AG04450 (cell line): ENCODE data around the gene SHFL. TPM values are rescaled to one million over a fixed set of nuclear protein-coding genes. Genes with fewer than 3 reads are reported as not detected.

Source experiments
- CTCF ChIA-PET: fragments of 300-600, 350-600 bp; formaldehyde crosslinking; extraction: SDS; loops from one replicate; lab custom pipeline; 2022; ENCODE audit warnings: antibody characterized with exemption, inconsistent platforms; lab: Charles Lee
- POLR2A ChIA-PET: fragments of 350-600 bp; formaldehyde crosslinking; extraction: SDS; loops from one replicate; lab custom pipeline; 2021; ENCODE audit warnings: antibody characterized with exemption, inconsistent platforms; lab: Yijun Ruan, JAX
- DNase-seq: peaks from one replicate; pipeline ENCODE4 v3.0.0-alpha.2; 2011; ENCODE audit warnings: low read depth, low spot score
- H3K27ac ChIP-seq: one replicate; pipeline ENCODE4 v1.5.1; 2012; ENCODE audit warnings: low read depth, low read length, control low read depth
- H3K27me3 ChIP-seq: one replicate; pipeline ENCODE4 v1.6.0; 2012; ENCODE audit warnings: low read length; ENCODE audit not compliant: control insufficient read depth, insufficient read depth
- H3K4me3 ChIP-seq: 2 replicates; pipeline ENCODE4 v1.5.1; 2011; ENCODE audit warnings: mild to moderate bottlenecking, low read depth, low read length, control low read depth
- H3K9me3 ChIP-seq: 2 replicates; pipeline ENCODE4 v1.5.1; 2012; ENCODE audit warnings: low read length; ENCODE audit not compliant: control insufficient read depth, insufficient read depth
- CTCF ChIP-seq: IDR thresholded peaks from 2 replicates; pipeline ENCODE4 v1.5.1; 2011; ENCODE audit warnings: low read depth, low read length, control low read depth, inconsistent platforms
- polyA plus RNA-seq: library from polyadenylated mRNA; depleted of rRNA; stranded (reverse); fragments of >200 nt; gene quantifications from 2 replicates; pipeline ENCODE4 v1.2.3, GENCODE V29; 2011

The SHFL gene
- polyA plus RNA-seq, 1 experiment: 25.0 TPM

- no peak for TF ChIP-seq CTCF
Observed at GRCh38 chr19:10076535-10076934, 9.6 kb upstream of the SHFL start.

GRCh38 chr19:10078329-10078728, 7.8 kb upstream of the SHFL start:
- no peak for TF ChIP-seq CTCF
- no peak for DNase-seq
- ChIA-PET CTCF (no interaction called here), POLR2A (no interaction called here)
- no peak overlapping the region for H3K27ac ChIP-seq
- no peak overlapping the region for H3K4me3 ChIP-seq
- peaks cover 11% of the 10 kb centered on the region for H3K27me3 ChIP-seq
- H3K9me3 ChIP-seq: peaks cover 10% of the 10 kb centered on the region

More at GRCh38 chr19:10076535-10076934, 9.6 kb upstream of the SHFL start:
- no peak overlapping the region for H3K27ac ChIP-seq
- H3K4me3 ChIP-seq: no peak overlapping the region
- peaks cover 10% of the 10 kb centered on the region for H3K9me3 ChIP-seq
- no peak for DNase-seq
- H3K27me3 ChIP-seq: peaks cover 11% of the 10 kb centered on the region
- CTCF ChIA-PET: interaction anchor here (0.6 kb wide), 1 partner anchor 146 kb away, joined by 3 read pairs; no protein-coding TSS in a partner anchor
- POLR2A ChIA-PET: interaction anchor here (0.6 kb wide), 1 partner anchor 25 kb away, joined by 4 read pairs; no protein-coding TSS in a partner anchor

- CTCF ChIA-PET: no interaction called here
- POLR2A ChIA-PET: no interaction called here
- H3K27me3 ChIP-seq: peaks cover 11% of the 10 kb centered on the region
- DNase-seq: no peak
- H3K27ac ChIP-seq: no peak overlapping the region
- peaks cover 5% of the 10 kb centered on the region for H3K9me3 ChIP-seq
- H3K4me3 ChIP-seq: no peak overlapping the region
- no peak for TF ChIP-seq CTCF
Observed at GRCh38 chr19:10079031-10079453, 7.1 kb upstream of the SHFL start.

- H3K9me3 ChIP-seq: no peaks in the 10 kb centered on the region; the same call in 1 of the 2 replicates
- H3K4me3 ChIP-seq: no peak overlapping the region
- H3K27me3 ChIP-seq: no peaks in the 10 kb centered on the region
- no peak for DNase-seq
- TF ChIP-seq CTCF: no peak
- no peak overlapping the region for H3K27ac ChIP-seq
- ChIA-PET POLR2A (interaction anchor here (1.0 kb wide), 1 partner anchor 75 kb away, joined by 5 read pairs; no protein-coding TSS in a partner anchor), CTCF (interaction anchor here (1.0 to 3.4 kb wide), 2 partner anchors 16 to 56 kb away, joined by 9 to 12 read pairs; no protein-coding TSS in a partner anchor)
Observed at GRCh38 chr19:10083911-10084310, 2.2 kb upstream of the SHFL start.

GRCh38 chr19:10084803-10085202, 1.3 kb upstream of the SHFL start:
- no peak for DNase-seq
- no peaks in the 10 kb centered on the region for H3K27me3 ChIP-seq
- no peaks in the 10 kb centered on the region; the same call in 1 of the 2 replicates for H3K9me3 ChIP-seq
- no peak overlapping the region for H3K4me3 ChIP-seq
- no peak overlapping the region for H3K27ac ChIP-seq
- TF ChIP-seq CTCF: no peak
- CTCF ChIA-PET: interaction anchor here (1.0 to 3.4 kb wide), 2 partner anchors 15 to 57 kb away, joined by 9 to 12 read pairs; no protein-coding TSS in a partner anchor
- POLR2A ChIA-PET: no interaction called here
